AG04450 (cell line): Measurements from ENCODE around the gene UPF1. TPM values are rescaled to one million over a fixed set of nuclear protein-coding genes. Genes with fewer than 3 reads are reported as not detected.

Experiments
- CTCF ChIA-PET: fragments of 300-600, 350-600 bp; formaldehyde crosslinking; extraction: SDS; loops from one replicate; lab custom pipeline; 2022; ENCODE audit warnings: antibody characterized with exemption, inconsistent platforms; lab: Charles Lee
- POLR2A ChIA-PET: fragments of 350-600 bp; formaldehyde crosslinking; extraction: SDS; loops from one replicate; lab custom pipeline; 2021; ENCODE audit warnings: antibody characterized with exemption, inconsistent platforms; lab: Yijun Ruan, JAX
- DNase-seq: peaks from one replicate; pipeline ENCODE4 v3.0.0-alpha.2; 2011; ENCODE audit warnings: low read depth, low spot score
- H3K27ac ChIP-seq: one replicate; pipeline ENCODE4 v1.5.1; 2012; ENCODE audit warnings: low read depth, low read length, control low read depth
- H3K27me3 ChIP-seq: one replicate; pipeline ENCODE4 v1.6.0; 2012; ENCODE audit warnings: low read length; ENCODE audit not compliant: control insufficient read depth, insufficient read depth
- H3K4me3 ChIP-seq: 2 replicates; pipeline ENCODE4 v1.5.1; 2011; ENCODE audit warnings: mild to moderate bottlenecking, low read depth, low read length, control low read depth
- H3K9me3 ChIP-seq: 2 replicates; pipeline ENCODE4 v1.5.1; 2012; ENCODE audit warnings: low read length; ENCODE audit not compliant: control insufficient read depth, insufficient read depth
- CTCF ChIP-seq: IDR thresholded peaks from 2 replicates; pipeline ENCODE4 v1.5.1; 2011; ENCODE audit warnings: low read depth, low read length, control low read depth, inconsistent platforms
- polyA plus RNA-seq: library from polyadenylated mRNA; depleted of rRNA; stranded (reverse); fragments of >200 nt; gene quantifications from 2 replicates; pipeline ENCODE4 v1.2.3, GENCODE V29; 2011

UPF1 gene
- polyA plus RNA-seq, 1 experiment = 28.2 TPM

GRCh38 chr19:18896421-18896841 lies 64.7 kb downstream of the UPF1 start:
- Histone ChIP-seq H3K9me3 (peaks cover 3% of the 10 kb centered on the region; the same call in 1 of the 2 replicates), H3K27me3 (peaks cover 23% of the 10 kb centered on the region), H3K4me3 (peak overlapping the region; percentile 25), H3K27ac (no peak overlapping the region)
- no peak for DNase-seq
- POLR2A ChIA-PET = interaction anchor here (1.3 kb wide), 1 partner anchor 23 kb away, joined by 5 read pairs; the partner anchor contains the start of genes COPE and DDX49
- no peak for TF ChIP-seq CTCF
- CTCF ChIA-PET = no interaction called here

- Histone ChIP-seq H3K27me3 (peaks cover 23% of the 10 kb centered on the region), H3K4me3 (no peak overlapping the region), H3K9me3 (peaks cover 3% of the 10 kb centered on the region; the same call in 1 of the 2 replicates), H3K27ac (no peak overlapping the region)
- no peak for TF ChIP-seq CTCF
- ChIA-PET CTCF (no interaction called here), POLR2A (no interaction called here)
- no peak for DNase-seq
Measured at GRCh38 chr19:18897094-18898029, 65.6 kb downstream of the UPF1 start.

GRCh38 chr19:18898081-18898606 lies 66.4 kb downstream of the UPF1 start:
- ChIA-PET POLR2A (no interaction called here), CTCF (interaction anchor here (0.6 kb wide), 1 partner anchor 88 kb away, joined by 5 read pairs; no protein-coding TSS in a partner anchor)
- H3K4me3 ChIP-seq = no peak overlapping the region
- H3K27ac ChIP-seq = no peak overlapping the region
- peaks cover 3% of the 10 kb centered on the region; the same call in 1 of the 2 replicates for H3K9me3 ChIP-seq
- H3K27me3 ChIP-seq = peaks cover 19% of the 10 kb centered on the region
- no peak for TF ChIP-seq CTCF
- DNase-seq = no peak

- ChIA-PET POLR2A (interaction anchor here (0.5 kb wide), 1 partner anchor 327 kb away, joined by 5 read pairs; no protein-coding TSS in a partner anchor), CTCF (interaction anchor here (0.6 kb wide), 1 partner anchor 87 kb away, joined by 5 read pairs; no protein-coding TSS in a partner anchor)
- peaks cover 3% of the 10 kb centered on the region; the same call in 1 of the 2 replicates for H3K9me3 ChIP-seq
- H3K4me3 ChIP-seq = no peak overlapping the region
- no peak for DNase-seq
- TF ChIP-seq CTCF = no peak
- H3K27me3 ChIP-seq = peaks cover 13% of the 10 kb centered on the region
- H3K27ac ChIP-seq = no peak overlapping the region
Measured at GRCh38 chr19:18898607-18899408, 67.0 kb downstream of the UPF1 start.
